Neural cell (in vitro differentiated cells): ENCODE results near the gene SP5.

Source experiments
- CTCF ChIP-seq: fragments of 450-650 bp; IDR thresholded peaks from 2 replicates; pipeline ENCODE4 v1.5.1; 2014; ENCODE audit warnings: antibody characterized with exemption, mild to moderate bottlenecking, moderate library complexity; ENCODE audit not compliant: poor library complexity, severe bottlenecking
- EZH2 ChIP-seq: fragments of 200-600, 300-800 bp; shearing (Covaris generic), sonication (generic); IDR thresholded peaks from 2 replicates; pipeline ENCODE4 v1.6.1; 2014; ENCODE audit warnings: antibody characterized with exemption, low read length, borderline replicate concordance, mild to moderate bottlenecking; ENCODE audit not compliant: insufficient read depth, poor library complexity, severe bottlenecking
- MXI1 ChIP-seq: fragments of 450-650 bp; conservative IDR thresholded peaks from 2 replicates; pipeline ENCODE4 v1.6.1; 2014; ENCODE audit warnings: antibody characterized with exemption, mild to moderate bottlenecking; ENCODE audit not compliant: poor library complexity, severe bottlenecking
- POLR2AphosphoS5 ChIP-seq: IDR thresholded peaks from 2 replicates; pipeline ENCODE4 v1.6.1; 2012
- RAD21 ChIP-seq: fragments of 450-650 bp; conservative IDR thresholded peaks from 2 replicates; pipeline ENCODE4 v1.6.1; 2014; ENCODE audit warnings: antibody characterized with exemption, mild to moderate bottlenecking, moderate library complexity
- REST ChIP-seq: IDR thresholded peaks from 2 replicates; pipeline ENCODE4 v1.6.1; 2012; ENCODE audit warnings: borderline replicate concordance
- SMC3 ChIP-seq: fragments of 450-650 bp; conservative IDR thresholded peaks from 2 replicates; pipeline ENCODE4 v1.6.1; 2014; ENCODE audit warnings: antibody characterized with exemption, mild to moderate bottlenecking, moderate library complexity; ENCODE audit not compliant: poor library complexity

DNA sequence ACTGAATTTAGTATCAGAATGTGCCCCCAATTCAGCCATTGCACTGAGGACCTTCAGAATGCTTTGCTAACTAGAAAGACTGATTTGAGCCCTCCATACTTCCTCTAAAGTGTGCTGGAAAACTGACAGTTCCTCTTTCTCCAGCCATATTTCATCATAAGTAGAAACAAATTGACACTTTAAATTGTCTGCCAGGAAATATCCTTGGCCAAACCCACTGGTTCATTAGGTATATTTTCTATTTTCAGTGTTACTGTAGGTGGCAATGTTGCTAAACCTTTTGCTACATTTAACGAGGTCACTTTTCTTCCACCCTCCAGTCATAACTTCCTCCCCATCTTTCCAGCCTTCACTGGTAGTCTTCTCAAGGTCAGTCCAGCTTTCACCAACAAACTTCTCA lies 21.5 kb downstream of the SP5 start:
- no peak for TF ChIP-seq RAD21
- TF ChIP-seq EZH2, result no peak
- TF ChIP-seq CTCF, result no peak
- no peak for TF ChIP-seq POLR2AphosphoS5
- no peak for TF ChIP-seq MXI1
- TF ChIP-seq SMC3, result no peak
- no peak for TF ChIP-seq REST
